HTR-8/SVneo (cell line): ENCODE results near the gene PTX3.
A peak's percentile ranks its signal among the peaks of the same experiment; 100 is the strongest.

Experiments
- DNase-seq: peaks from one replicate; pipeline ENCODE4 v3.0.0; 2011; ENCODE audit warnings: low spot score, mixed read lengths; ENCODE audit not compliant: insufficient read length
- FAIRE-seq: peaks from 2 replicates; lab custom pipeline; 2011; peaks lifted over from hg19 to GRCh38; lab: Jason Lieb, UNC

Gene PTX3

DNA sequence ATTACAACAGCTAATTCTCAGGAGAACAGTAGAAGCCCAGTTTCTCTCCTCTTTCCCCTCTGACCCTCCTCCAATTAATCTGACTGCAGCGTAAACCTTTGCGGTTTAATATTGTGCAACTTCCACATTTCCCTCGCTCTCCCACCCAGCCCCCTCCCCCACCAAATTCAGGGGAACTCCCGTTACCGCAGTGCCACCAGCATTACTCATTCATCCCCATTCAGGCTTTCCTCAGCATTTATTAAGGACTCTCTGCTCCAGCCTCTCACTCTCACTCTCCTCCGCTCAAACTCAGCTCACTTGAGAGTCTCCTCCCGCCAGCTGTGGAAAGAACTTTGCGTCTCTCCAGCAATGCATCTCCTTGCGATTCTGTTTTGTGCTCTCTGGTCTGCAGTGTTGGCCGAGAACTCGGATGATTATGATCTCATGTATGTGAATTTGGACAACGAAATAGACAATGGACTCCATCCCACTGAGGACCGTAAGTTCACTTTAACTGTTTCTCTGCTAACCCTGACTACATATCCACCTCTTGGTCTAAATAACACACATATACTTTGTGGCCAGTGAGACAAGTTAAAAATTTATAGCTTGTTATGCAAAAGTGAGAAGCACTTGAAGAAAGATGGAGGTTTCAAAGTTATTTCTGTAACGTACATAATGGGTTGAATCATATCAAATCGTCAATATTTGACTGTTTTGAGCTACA, at the start of gene PTX3:
Gene PTX3, plus strand, starts transcription at position 268 of the 709 bp plus-strand sequence. Its CDS starts 84 bp downstream, at position 352.
- FAIRE-seq, result no peak

DNA sequence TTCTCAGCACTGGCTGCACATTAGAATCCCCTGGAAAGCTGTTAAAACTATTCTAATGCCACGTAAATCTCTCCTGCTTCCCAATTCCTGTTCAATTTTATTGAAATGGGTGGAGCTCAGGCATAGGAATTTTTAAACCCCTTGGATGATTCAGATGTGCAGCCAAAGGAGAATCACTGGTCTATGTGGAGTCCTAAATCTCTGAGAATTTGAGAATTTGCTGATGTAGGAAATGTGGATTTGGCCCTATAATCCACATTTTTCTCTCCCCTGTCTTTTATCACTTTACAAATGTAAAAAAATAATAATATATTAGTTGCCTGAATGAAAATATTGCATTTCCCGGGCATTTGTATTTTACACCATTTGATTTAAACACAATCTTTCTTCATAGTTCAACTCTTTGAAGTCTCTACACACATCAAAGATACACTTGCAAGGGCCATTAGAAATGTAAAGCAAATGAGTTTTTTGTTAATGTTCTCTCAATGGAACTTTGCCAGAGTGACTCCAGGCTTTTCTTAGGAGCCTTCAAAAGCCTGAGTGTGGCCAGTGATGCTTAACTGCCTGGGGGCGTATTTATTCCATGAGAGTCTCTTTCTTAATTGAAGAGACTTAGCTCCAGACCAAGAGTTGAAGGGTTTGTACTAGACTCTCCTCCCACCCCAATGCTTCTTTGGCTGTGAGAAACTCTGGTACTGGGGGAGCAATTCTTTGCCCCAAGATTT, 48.8 kb upstream of the PTX3 start:
- FAIRE-seq (no peak), DNase-seq (no peak)

More for the DNA sequence above, at the start of gene PTX3:
- DNase-seq, result peak; percentile 77

DNA sequence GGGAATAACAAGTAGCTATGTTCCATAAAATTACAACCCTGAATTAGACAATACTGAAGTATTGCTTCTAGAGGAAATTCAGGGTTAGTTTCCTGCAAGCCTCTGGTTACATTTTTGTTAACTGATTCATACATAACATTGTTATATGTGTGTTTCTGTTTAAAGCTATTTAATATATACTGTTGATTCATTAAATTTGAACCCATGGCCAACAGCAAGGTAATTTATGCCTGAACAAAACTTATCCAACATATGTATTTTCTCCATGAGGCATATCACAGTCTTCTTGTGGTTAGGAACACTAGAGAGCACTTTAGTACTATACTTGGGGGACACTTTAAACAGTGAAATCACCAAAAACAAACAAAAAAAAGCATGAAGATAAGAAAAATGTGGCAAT, 47.7 kb upstream of the PTX3 start:
- no peak for FAIRE-seq
- no peak for DNase-seq

DNA sequence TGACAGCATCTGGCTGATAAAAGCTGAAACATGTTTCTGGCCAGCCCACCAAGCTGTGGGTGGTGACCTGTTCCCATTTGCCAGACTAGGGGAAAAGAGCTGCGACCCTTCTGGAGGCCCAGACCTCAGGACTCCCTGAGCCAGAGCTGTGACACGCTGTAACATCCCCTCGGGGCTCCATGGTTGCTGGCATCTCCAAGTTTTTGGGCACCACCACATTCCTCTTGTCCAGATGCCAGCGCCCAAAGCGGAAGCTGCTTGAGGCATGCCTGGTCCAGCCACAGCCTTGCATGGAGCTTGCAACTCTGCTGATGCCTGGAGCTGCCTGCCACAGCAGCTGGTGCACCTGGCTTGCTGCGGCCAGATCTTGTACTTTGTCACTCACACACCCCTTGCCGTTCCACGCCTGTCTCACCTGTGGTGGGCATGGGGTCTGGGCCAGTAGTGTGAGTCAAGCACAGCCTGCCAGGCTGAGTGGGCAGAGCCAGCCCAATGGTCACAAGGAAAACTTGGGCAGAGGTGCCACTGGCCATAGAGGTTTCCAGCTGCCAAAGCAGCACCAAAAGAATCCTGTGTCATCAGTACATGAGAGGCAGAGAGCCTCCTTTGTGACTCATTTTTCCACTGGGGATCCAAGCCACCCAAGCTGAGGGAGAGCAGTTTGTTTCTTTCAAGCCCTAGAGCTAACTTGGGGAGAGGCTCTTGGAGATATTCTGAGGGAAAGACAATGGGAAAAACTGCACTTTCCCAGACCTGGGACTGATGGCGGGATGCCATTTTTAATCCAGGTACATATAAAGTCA, 45.7 kb upstream of the PTX3 start:
- DNase-seq, result no peak

DNA sequence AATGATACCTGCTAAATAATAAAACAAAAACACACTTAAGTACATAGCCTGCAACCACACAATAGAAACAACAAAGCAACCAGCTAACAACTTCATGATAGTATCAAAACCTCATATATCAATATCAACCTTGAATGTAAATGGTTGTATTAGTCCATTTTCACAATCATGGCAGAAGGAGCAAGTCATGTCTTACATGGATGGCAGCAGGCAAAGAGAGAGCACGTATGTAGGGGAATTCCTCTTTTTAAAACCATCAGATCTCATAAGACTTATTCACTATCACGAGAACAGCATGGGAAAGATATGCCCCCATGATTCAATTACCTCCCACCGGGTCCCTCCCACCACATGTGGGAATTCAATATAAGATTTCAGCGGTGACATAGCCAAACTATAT, 44.5 kb upstream of the PTX3 start:
- FAIRE-seq (no peak), DNase-seq (no peak)

More for the DNA sequence above, 45.7 kb upstream of the PTX3 start:
- peak; percentile 40 for FAIRE-seq

DNA sequence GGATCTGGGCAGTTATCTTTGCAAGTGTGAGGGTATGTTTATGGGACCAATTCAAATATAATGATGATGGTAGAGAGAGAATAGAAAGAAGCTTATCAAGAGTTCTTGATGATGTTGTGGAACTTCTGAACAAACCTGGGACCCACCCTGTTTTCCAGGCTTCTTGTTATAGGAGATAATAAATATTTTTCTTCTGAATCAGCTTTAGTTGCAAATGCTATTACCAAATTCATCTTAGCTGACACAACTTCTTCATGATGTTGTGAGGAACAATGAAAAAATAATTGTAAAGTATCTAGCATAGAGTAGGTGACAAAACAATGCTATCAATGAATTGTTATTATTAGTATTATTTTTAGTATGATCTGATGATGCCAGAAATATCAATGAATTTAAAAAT, 43.5 kb upstream of the PTX3 start:
- no peak for DNase-seq
- no peak for FAIRE-seq

DNA sequence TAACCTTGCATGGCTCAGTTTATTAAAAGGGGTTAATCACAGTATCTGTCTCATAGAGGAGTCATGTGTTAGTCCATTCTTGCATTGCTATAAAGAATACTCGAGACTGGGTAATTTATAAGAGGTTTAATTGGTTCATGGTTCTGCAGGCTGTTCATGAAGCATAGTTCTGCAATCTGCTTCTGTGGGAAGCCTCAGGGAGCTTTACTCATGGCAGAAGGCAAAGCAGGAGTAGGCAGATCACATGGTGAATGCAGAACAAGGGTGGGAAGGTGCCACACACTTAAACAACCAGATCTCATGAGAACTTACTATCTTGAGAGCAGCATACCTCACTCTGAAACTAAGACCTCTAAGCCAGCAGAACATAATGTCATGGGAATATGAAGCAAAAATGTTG, 42.2 kb upstream of the PTX3 start:
- FAIRE-seq, result no peak

DNA sequence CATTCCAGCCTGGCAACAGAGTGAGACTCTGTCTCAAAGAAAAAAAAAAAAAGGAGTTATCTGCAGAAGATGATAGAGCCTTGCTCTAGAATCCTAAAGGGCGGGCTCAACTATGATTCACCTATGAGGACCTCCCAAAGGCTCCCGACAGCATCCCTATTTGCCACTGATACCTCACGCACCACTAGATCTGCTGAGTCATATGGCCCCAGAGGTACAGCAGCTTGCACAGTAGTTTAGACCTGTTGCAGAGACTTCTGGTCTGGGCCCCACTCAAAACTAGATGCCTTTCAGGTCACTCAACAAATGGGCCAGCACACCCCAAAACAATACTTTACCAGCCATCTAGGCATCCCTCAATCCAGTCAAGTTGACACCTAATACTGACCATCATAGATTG, 38.1 kb upstream of the PTX3 start:
- no peak for FAIRE-seq
- no peak for DNase-seq

More for the DNA sequence above, 42.2 kb upstream of the PTX3 start:
- DNase-seq, result no peak

DNA sequence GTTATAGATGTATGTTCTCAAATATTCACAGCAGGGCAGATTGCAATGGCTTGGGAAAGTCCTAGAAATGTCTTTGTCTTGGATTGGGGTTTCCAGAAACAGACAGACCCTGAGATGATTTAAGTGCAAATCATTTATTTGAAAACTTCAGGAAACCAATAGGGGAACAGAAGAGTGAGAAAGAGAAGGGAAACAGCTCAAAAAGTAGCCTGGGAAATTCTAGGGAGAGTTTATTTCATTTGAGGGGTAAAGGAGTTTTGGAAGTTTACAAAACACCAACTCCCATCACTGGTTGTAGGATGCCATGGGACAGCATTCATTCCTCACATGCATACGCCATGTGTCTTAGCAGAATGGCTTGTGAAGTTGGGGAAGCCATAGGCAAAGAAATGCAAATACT, 32.3 kb upstream of the PTX3 start:
- FAIRE-seq (no peak), DNase-seq (no peak)

DNA sequence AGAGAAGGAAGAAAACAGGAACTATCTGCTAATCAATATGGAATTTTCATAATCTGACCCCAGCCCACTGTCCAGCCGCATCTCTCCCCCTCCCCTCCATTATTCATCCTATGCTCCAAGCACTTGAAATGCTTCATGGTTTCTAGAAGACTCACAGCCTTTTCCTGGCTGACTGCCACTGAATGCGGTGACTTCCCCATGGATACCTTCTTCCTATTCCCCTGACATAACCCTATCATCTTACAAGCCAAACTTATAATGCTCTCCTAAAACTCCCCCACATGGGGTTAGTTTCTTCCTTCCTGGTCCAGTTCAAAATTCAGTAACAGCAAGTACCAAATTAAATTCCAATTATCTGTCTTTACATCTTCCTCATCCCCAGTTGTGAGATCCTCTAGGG, 31.2 kb upstream of the PTX3 start:
- DNase-seq (peak; percentile 19), FAIRE-seq (no peak)

DNA sequence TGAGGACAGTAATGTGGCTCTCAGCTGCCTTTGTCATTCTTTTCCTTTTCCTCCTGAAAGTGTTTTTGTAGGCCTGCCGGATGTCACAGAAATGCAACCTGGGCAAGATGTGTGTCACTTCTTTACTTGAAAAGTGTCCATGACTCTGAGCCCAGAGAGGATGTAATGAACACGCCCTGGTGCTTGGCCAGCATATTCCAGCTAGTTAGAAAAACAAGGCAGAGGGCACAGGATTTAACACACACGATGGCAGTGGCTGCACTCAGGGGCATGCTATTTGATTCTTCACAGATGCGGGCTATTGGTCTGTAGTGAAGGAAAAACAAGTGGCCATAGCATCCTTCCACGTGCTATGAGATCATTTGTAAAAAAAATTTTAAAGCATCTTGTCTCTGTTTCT, 30.3 kb upstream of the PTX3 start:
- DNase-seq (no peak), FAIRE-seq (no peak)

DNA sequence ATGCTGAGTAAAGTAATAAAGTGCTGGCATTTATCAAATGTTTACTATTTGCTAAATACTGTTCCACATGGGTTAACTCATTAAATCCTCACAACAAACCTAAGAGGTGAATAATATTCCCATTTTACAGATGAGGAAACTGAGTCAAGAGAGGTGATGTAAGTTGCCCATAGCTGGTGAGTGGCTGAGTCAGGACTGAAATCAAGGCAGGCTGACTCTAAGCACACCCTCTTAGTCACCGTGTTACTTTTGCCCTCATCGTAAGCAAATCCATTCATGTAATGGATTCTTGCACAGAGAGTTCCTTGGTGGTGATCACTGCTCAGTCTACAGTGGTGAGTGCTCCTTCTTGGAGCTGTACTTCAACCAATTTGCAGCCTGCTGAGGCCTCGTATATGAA, 28.9 kb upstream of the PTX3 start:
- FAIRE-seq (no peak), DNase-seq (no peak)

DNA sequence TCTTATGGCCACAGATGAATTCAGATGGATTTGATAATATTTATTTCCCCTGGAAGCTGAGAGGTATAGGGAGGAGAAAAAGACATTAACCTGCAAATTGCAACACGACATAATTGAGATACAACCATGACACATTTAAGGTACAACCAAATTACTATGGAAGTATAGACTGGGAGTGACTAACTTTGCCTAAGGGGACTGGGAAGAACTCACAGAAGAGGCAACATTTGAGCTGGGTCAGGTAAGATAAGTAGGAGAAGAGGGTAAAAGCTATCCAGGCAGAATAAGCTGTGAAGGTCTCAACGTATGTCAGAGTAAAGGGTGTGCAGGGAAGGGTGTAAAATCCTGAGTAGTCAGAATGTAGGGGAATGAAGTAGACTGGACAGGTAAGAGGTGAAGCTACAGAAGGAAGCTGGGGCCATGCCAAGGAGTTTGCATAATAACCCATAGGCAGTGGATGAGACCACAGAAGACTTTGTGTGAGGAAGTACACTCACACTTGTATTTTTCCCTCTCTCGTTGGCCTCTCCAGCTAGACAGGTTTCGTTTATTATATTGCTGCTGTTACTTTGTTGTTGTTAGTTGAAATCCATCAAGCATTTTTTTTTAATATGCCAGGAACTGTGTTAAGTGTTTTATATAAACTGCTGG, 28.0 kb upstream of the PTX3 start:
- DNase-seq, result no peak
- no peak for FAIRE-seq

DNA sequence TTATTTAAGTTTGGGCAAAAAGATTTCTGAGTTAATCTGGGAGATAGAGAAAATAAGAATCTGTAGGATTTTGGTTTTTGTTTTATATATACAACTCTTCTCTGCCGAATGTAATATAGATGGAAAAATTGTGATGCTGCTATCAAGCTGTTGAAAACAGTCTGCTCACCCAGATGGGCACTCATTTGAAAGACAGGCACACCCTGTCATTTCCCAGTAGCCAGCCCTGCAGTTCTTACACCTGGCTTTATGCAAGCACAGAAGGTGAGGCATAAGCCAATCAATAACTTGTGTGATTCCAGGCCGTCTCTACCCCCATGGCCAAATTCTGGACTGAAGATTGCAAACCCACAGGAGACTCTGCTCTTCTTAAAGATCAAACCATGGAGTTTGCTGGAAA, 27.1 kb upstream of the PTX3 start:
- no peak for DNase-seq
- no peak for FAIRE-seq

DNA sequence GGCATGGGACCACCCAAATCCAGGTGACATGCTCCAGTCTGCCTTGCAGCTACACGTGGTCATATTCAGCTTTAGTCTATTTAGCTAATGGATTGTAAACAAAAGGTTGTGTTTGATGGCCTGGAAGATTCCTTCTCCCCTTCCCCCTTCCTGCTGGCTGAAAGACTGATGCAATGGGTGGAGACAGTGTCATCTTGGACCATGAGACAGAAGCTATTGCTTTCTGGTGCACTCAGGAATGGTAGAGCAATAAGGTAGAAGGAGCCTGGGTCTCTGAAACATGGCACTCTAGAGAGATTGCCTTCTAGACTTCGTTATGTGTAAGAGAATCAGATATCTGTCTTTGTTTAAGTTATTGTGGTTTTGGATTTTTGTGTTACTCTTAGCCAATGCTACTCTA, 25.7 kb upstream of the PTX3 start:
- FAIRE-seq, result no peak
- no peak for DNase-seq

DNA sequence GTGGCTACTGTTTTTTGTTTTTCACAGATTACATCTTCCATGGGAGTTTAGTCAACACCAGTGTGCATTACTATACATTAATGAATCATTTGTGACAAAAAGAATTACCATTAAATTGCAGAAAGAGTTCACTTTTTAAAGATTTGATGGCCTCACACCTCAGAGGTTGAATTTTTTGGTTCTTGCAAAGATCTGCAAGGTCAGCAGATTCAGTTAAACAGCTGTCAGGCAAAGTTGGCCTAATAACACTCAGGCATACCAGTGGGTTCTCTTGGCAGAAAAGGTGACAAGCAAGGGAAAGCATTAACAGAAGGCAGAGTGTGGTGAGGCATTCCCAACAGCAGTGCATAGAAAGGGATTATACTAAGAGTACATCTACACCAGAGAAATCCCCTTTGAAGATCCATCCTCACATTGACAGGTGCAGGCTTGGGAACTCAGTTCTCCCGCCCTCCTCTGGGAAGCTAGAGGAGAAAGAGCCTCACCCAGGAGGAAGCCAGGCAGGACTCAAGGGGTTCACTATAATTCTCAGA, 24.3 kb upstream of the PTX3 start:
- FAIRE-seq, result no peak
- DNase-seq, result no peak

DNA sequence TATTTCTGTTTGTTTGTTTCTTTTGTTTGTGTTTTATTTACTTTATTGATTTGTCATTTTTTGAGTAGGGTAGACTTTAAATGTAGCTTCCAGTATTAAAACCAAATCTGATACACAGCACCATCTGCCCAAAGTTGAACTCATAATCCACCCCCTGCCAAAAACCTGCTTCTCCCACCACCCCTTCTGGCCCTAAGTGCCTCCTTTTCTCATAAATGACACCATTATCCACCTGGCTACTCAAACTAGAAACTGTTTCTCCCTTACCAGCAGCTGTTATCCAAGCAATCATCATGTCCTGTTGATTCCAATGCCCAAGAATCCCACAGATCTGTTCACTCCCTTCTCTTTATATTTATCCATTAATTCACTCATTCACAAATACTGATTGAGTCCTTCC, 21.8 kb upstream of the PTX3 start:
- no peak for DNase-seq
- FAIRE-seq, result no peak

DNA sequence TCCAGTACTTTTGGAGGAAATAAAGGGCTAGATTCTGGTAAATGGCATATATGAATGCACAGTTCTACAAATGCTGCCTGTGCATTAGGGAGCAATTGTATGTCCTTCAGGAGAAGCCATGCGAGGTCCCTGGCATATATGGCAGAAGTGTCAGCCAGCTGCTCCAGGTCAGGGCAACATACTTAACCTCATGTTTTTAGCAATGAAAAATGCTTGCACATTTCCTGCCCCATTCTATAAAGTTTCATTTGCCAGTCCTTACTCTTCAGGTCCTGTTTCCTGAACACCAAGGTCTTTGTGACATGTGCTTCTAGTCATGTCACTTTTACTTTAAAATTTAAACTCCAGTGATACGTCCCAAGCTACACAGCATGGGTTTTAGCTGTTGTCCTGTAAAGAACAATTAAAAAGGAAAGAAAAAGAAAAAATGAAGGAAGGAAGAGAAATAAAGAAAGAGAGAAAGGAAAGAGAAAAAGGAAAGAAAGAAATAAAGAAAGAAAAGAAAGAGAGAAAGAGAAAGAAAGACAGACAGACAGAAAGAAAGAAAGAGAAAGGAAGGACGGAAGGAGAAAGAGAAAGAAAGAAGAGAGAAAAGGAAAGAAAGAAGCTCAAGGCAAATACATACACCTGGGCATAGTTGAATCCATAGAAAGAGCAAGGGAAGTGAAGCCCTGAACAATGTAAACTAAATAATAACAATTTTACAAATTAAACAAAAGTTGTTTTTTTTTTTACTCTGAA, 20.1 kb upstream of the PTX3 start:
- no peak for DNase-seq
- no peak for FAIRE-seq

DNA sequence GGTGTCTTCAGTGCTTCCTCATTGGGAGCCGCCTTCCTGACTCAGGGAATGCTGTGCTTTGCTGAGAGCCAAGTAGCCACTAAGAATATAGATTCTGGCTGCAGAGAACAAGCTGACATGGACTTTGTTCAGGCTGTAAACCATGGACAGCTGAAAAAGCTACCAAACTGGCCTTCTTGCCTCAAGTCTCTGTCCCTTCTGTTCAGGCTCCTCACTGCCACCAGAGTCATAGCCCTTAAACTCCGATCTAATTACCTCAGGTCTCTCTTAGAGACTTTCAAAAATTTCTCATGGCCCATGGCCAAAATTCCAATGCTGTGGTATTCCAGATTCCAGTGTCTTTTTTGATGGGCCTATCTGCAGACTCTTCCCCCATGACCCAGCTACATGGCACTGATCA, 19.4 kb upstream of the PTX3 start:
- FAIRE-seq (no peak), DNase-seq (no peak)

DNA sequence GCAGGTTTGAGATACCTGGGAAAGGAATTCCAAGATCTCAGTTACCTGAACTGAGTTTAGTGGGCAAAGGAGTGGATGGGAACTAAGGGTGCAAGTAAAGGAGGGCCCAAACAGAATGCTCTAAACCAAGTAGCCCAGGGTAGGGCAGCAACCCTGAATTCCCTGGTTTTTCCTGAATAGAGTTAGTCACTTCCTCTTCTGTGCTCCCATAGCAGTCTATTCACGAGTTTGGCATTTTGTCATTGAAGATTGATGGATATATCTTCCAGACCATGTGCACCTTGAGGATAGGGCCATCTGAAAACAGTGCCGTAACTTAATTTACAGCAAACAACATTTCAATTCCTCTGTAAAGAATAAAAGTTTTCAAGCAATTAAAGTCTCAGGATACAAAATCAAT, 18.5 kb upstream of the PTX3 start:
- FAIRE-seq, result no peak
- no peak for DNase-seq
